BJ (cell line): Measurements from ENCODE around the gene C4orf54. TPM values are rescaled to one million over a fixed set of nuclear protein-coding genes. Genes with fewer than 3 reads are reported as not detected.

Experiments
- CTCF ChIA-PET: fragments of 350-600 bp; formaldehyde crosslinking; extraction: SDS; loops from one replicate; lab custom pipeline; 2021; ENCODE audit warnings: antibody characterized with exemption, inconsistent platforms; lab: Yijun Ruan, JAX
- POLR2A ChIA-PET: fragments of 300-600 bp; sonication (Branson Sonifier 250); formaldehyde crosslinking; extraction: SDS; loops from one replicate; lab custom pipeline; 2021; ENCODE audit warnings: antibody characterized with exemption; lab: Charles Lee
- DNase-seq: peaks from one replicate; pipeline ENCODE4 v3.0.0-alpha.2; 2011; ENCODE audit warnings: low read depth
- H3K27me3 ChIP-seq: 2 replicates; pipeline ENCODE4 v1.6.0; 2011; ENCODE audit warnings: low read length; ENCODE audit not compliant: control insufficient read depth, insufficient read depth
- H3K36me3 ChIP-seq: 2 replicates; pipeline ENCODE4 v1.5.1; 2011; ENCODE audit warnings: low read length; ENCODE audit not compliant: control insufficient read depth, insufficient read depth
- H3K4me3 ChIP-seq: 2 replicates; pipeline ENCODE4 v1.5.1; 2011; ENCODE audit warnings: low read depth, mild to moderate bottlenecking, control low read depth, low read length
- CTCF ChIP-seq: IDR thresholded peaks from 2 replicates; pipeline ENCODE4 v1.5.1; 2011; ENCODE audit warnings: low read depth, mild to moderate bottlenecking, control low read depth, inconsistent platforms, low read length, moderate library complexity; ENCODE audit not compliant: insufficient read depth
- polyA plus RNA-seq: library from polyadenylated mRNA; depleted of rRNA; stranded (reverse); fragments of >200 nt; gene quantifications from 2 replicates; pipeline ENCODE4 v1.2.3, GENCODE V29; 2011

Gene C4orf54
- polyA plus RNA-seq, 1 experiment: not detected

GRCh38 chr4:99665983-99666382, 8.4 kb upstream of the C4orf54 start:
- no peak for TF ChIP-seq CTCF
- no peak for DNase-seq
- H3K27me3 ChIP-seq: no peaks in the 10 kb centered on the region
- H3K4me3 ChIP-seq: no peak overlapping the region
- ChIA-PET CTCF (no interaction called here), POLR2A (no interaction called here)
- H3K36me3 ChIP-seq: no peaks in the 10 kb centered on the region

GRCh38 chr4:99664716-99665115, 7.1 kb upstream of the C4orf54 start:
- DNase-seq: no peak
- TF ChIP-seq CTCF: no peak
- POLR2A ChIA-PET: no interaction called here
- no peaks in the 10 kb centered on the region for H3K27me3 ChIP-seq
- H3K36me3 ChIP-seq: no peaks in the 10 kb centered on the region
- no peak overlapping the region for H3K4me3 ChIP-seq
- CTCF ChIA-PET: no interaction called here

GRCh38 chr4:99661907-99662306, 4.3 kb upstream of the C4orf54 start:
- Histone ChIP-seq H3K4me3 (no peak overlapping the region), H3K27me3 (no peaks in the 10 kb centered on the region), H3K36me3 (no peaks in the 10 kb centered on the region)
- CTCF ChIA-PET: no interaction called here
- POLR2A ChIA-PET: no interaction called here
- no peak for TF ChIP-seq CTCF
- DNase-seq: no peak

- no peaks in the 10 kb centered on the region for H3K27me3 ChIP-seq
- TF ChIP-seq CTCF: no peak
- H3K36me3 ChIP-seq: no peaks in the 10 kb centered on the region
- ChIA-PET POLR2A (no interaction called here), CTCF (no interaction called here)
- no peak for DNase-seq
- H3K4me3 ChIP-seq: no peak overlapping the region
These were observed 1.0 kb upstream of the C4orf54 start for GRCh38 chr4:99658666-99659065.

GRCh38 chr4:99655308-99656081, 2.1 kb downstream of the C4orf54 start:
- Histone ChIP-seq H3K36me3 (no peaks in the 10 kb centered on the region), H3K4me3 (no peak overlapping the region), H3K27me3 (no peaks in the 10 kb centered on the region)
- peak; percentile 31 for DNase-seq
- ChIA-PET CTCF (no interaction called here), POLR2A (no interaction called here)
- no peak for TF ChIP-seq CTCF
